Measurements from ENCODE around the gene FBXL7.

GRCh38 chr5:15689836-15690235, 189.9 kb downstream of the FBXL7 start:
- TF ChIP-seq CTCF (conservative IDR thresholded peaks at IDR 0.05 in 1 of 2, IDR thresholded peaks at IDR 0.05 in 1 of 2; ENCODE audit: low read depth in 1 of 2, low read length in 2 of 2) (no peak), EZH2 (IDR thresholded peaks at IDR 0.05; ENCODE audit: low read length, missing control alignments) (no peak)

Data from fibroblast of lung (primary cell).